Measurements from ENCODE around the gene SYNDIG1. TPM values are rescaled to one million over a fixed set of nuclear protein-coding genes. Genes with fewer than 3 reads are reported as not detected.

The SYNDIG1 gene
- total and polyA plus RNA-seq, 2 of the 4 experiments (the other 2 are of a cell fraction) = not detected

DNA sequence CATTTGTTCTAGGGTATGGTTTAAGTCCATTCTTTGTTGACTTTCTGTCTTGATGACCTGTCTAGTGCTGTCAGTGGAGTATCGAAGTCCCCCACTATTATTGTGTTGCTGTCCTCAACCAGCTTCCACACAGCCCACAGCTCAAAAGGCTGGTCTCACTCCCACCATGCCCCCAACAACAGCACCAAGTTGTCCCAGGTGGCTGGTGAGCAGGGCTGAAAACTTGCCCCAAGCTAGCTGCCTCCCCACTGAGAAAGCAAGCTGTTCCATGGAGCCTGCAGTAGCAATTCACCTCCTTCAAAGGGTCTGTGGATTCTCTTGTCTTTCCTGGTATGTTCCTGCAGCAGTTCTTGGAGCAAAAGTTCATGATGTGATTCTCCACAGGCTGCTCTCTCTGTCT lies 221.0 kb downstream of the SYNDIG1 start:
- Histone ChIP-seq H3K56ac (ENCODE audit: extremely low read depth, insufficient read depth, low read length) (no peak overlapping the region), H3K9ac (ENCODE audit: low read depth, low read length) (no peak overlapping the region), H3K4me3 (ENCODE audit: insufficient read depth, low read depth, low read length) (no peak overlapping the region), H3K4ac (ENCODE audit: low read depth, low read length) (no peak overlapping the region), H3K23ac (ENCODE audit: low read depth, low read length) (no peak overlapping the region), H3K14ac (replicated peaks; ENCODE audit: low read depth, low read length) (no peak overlapping the region), H2BK5ac (ENCODE audit: low read depth, low read length, poor library complexity, severe bottlenecking) (no peak overlapping the region), H3K79me1 (ENCODE audit: low read depth in 1 of 2, low read length in 2 of 2) (no peaks in the 10 kb centered on the region), H2AK9ac (replicated peaks; ENCODE audit: low read depth, low read length, poor library complexity) (no peak overlapping the region), H4K8ac (ENCODE audit: low read depth in 2 of 2, low read length in 2 of 2) (no peak overlapping the region), H4K5ac (ENCODE audit: low read depth, low read length) (no peak overlapping the region), H2BK20ac (ENCODE audit: low read depth, low read length) (no peak overlapping the region), H4K91ac (ENCODE audit: insufficient read depth, low read depth, low read length) (no peak overlapping the region), H4K20me1 (ENCODE audit: insufficient read depth, low read length) (no peaks in the 10 kb centered on the region), H3K18ac (ENCODE audit: low read depth, low read length) (no peak overlapping the region), H2BK15ac (ENCODE audit: low read depth, low read length) (no peak overlapping the region), H3K4me1 (ENCODE audit: control insufficient read depth, insufficient read depth, low read length) (no peaks in the 10 kb centered on the region), H3K27me3 (ENCODE audit: control insufficient read depth, insufficient read depth, low read length) (peaks cover 19% of the 10 kb centered on the region), H3K4me2 (ENCODE audit: low read depth, low read length) (no peak overlapping the region), H2BK120ac (ENCODE audit: low read depth, low read length) (no peak overlapping the region), H2AFZ (replicated peaks; ENCODE audit: low read length, poor library complexity) (no peak overlapping the region), H3K9me1 (ENCODE audit: insufficient read depth, low read length) (no peaks in the 10 kb centered on the region), H2AK5ac (ENCODE audit: low read depth, low read length) (no peak overlapping the region), H3K36me3 (ENCODE audit: control insufficient read depth, insufficient read depth, low read length) (no peaks in the 10 kb centered on the region), H3K27ac (ENCODE audit: insufficient read depth, low read length) (no peak overlapping the region), H3K9me3 (ENCODE audit: control insufficient read depth, insufficient read depth, low read length) (no peaks in the 10 kb centered on the region)
- DNase-seq (no peak), ATAC-seq (ENCODE audit: low read depth) (no peak)
- CTCF ChIA-PET = no interaction called here
- no TSS peak for BruUV-seq (replicated peaks)
- dilution Hi-C loops (cut with HindIII; ENCODE audit: low sequenced_read_pairs, unreplicated experiment) (no loop called here), intact Hi-C loops (cut with micrococcal nuclease) (no loop called here), in situ Hi-C loops (cut with MboI; ENCODE audit: low sequenced_read_pairs) (no loop called here)
- no CpG with 5 or more reads among the region's 1 CpG for WGBS, 2 experiments (ENCODE audit: extremely low coverage in 2 of 2, insufficient read length in 1 of 2)
- POLR2A ChIA-PET (ENCODE audit: unreplicated experiment) = no interaction called here
- TF ChIP-seq RCOR1 (IDR thresholded peaks at IDR 0.05; ENCODE audit: insufficient replicate concordance, low read length) (no peak), BHLHE40 (IDR thresholded peaks at IDR 0.05; ENCODE audit: low read depth, low read length) (no peak), CEBPB (IDR thresholded peaks at IDR 0.05; ENCODE audit: low read depth, low read length) (no peak), MAFK (IDR thresholded peaks at IDR 0.05; ENCODE audit: low read depth, low read length) (no peak), MXI1 (IDR thresholded peaks at IDR 0.05; ENCODE audit: borderline replicate concordance, low read depth, low read length) (no peak), RAD21 (IDR thresholded peaks at IDR 0.05; ENCODE audit: low read length) (no peak), MAZ (IDR thresholded peaks at IDR 0.05; ENCODE audit: borderline replicate concordance, low read depth, low read length) (no peak), RFX5 (IDR thresholded peaks at IDR 0.05; ENCODE audit: low read depth, low read length) (no peak), SMC3 (IDR thresholded peaks at IDR 0.05; ENCODE audit: low read depth, low read length) (no peak), POLR2A (IDR thresholded peaks at IDR 0.05; ENCODE audit: low read depth, low read length) (no peak), FOS (IDR thresholded peaks at IDR 0.05; ENCODE audit: low read depth, low read length) (no peak), NFE2L2 (IDR thresholded peaks at IDR 0.05; ENCODE audit: low read depth, low read length) (no peak), CHD1 (IDR thresholded peaks at IDR 0.05; ENCODE audit: low read depth, low read length) (no peak)
- TF ChIP-seq, protein P1, sequence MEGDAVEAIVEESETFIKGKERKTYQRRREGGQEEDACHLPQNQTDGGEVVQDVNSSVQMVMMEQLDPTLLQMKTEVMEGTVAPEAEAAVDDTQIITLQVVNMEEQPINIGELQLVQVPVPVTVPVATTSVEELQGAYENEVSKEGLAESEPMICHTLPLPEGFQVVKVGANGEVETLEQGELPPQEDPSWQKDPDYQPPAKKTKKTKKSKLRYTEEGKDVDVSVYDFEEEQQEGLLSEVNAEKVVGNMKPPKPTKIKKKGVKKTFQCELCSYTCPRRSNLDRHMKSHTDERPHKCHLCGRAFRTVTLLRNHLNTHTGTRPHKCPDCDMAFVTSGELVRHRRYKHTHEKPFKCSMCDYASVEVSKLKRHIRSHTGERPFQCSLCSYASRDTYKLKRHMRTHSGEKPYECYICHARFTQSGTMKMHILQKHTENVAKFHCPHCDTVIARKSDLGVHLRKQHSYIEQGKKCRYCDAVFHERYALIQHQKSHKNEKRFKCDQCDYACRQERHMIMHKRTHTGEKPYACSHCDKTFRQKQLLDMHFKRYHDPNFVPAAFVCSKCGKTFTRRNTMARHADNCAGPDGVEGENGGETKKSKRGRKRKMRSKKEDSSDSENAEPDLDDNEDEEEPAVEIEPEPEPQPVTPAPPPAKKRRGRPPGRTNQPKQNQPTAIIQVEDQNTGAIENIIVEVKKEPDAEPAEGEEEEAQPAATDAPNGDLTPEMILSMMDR (conservative IDR thresholded peaks at IDR 0.05; ENCODE audit: low read depth, low read length) = no peak
- TF ChIP-seq, protein P2, sequence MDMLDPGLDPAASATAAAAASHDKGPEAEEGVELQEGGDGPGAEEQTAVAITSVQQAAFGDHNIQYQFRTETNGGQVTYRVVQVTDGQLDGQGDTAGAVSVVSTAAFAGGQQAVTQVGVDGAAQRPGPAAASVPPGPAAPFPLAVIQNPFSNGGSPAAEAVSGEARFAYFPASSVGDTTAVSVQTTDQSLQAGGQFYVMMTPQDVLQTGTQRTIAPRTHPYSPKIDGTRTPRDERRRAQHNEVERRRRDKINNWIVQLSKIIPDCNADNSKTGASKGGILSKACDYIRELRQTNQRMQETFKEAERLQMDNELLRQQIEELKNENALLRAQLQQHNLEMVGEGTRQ (IDR thresholded peaks at IDR 0.05; ENCODE audit: low read depth, low read length) = no peak
- TF ChIP-seq, protein P3, sequence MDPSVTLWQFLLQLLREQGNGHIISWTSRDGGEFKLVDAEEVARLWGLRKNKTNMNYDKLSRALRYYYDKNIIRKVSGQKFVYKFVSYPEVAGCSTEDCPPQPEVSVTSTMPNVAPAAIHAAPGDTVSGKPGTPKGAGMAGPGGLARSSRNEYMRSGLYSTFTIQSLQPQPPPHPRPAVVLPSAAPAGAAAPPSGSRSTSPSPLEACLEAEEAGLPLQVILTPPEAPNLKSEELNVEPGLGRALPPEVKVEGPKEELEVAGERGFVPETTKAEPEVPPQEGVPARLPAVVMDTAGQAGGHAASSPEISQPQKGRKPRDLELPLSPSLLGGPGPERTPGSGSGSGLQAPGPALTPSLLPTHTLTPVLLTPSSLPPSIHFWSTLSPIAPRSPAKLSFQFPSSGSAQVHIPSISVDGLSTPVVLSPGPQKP (IDR thresholded peaks at IDR 0.05; ENCODE audit: borderline replicate concordance, low read depth, low read length) = no peak

Data from IMR-90 (cell line).